ENCODE data around the gene KCNE3.

KCNE3 gene

GRCh38 chr11:74438681-74439080 is 28.7 kb downstream of the KCNE3 start:
- H3K4me3 ChIP-seq (ENCODE audit: control insufficient read depth, low read depth, low read length), result no peak overlapping the region
- DNase-seq (ENCODE audit: low read depth), result no peak
- TF ChIP-seq, protein P1, sequence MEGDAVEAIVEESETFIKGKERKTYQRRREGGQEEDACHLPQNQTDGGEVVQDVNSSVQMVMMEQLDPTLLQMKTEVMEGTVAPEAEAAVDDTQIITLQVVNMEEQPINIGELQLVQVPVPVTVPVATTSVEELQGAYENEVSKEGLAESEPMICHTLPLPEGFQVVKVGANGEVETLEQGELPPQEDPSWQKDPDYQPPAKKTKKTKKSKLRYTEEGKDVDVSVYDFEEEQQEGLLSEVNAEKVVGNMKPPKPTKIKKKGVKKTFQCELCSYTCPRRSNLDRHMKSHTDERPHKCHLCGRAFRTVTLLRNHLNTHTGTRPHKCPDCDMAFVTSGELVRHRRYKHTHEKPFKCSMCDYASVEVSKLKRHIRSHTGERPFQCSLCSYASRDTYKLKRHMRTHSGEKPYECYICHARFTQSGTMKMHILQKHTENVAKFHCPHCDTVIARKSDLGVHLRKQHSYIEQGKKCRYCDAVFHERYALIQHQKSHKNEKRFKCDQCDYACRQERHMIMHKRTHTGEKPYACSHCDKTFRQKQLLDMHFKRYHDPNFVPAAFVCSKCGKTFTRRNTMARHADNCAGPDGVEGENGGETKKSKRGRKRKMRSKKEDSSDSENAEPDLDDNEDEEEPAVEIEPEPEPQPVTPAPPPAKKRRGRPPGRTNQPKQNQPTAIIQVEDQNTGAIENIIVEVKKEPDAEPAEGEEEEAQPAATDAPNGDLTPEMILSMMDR (IDR thresholded peaks at IDR 0.05; ENCODE audit: control insufficient read depth, insufficient read depth, low read depth, low read length, missing control alignments), result no peak

- no peak for DNase-seq (ENCODE audit: low read depth)
- TF ChIP-seq, protein P1 (IDR thresholded peaks at IDR 0.05; ENCODE audit: control insufficient read depth, insufficient read depth, low read depth, low read length, missing control alignments), result no peak
Measured at GRCh38 chr11:74437441-74438042, 29.8 kb downstream of the KCNE3 start.

DNA sequence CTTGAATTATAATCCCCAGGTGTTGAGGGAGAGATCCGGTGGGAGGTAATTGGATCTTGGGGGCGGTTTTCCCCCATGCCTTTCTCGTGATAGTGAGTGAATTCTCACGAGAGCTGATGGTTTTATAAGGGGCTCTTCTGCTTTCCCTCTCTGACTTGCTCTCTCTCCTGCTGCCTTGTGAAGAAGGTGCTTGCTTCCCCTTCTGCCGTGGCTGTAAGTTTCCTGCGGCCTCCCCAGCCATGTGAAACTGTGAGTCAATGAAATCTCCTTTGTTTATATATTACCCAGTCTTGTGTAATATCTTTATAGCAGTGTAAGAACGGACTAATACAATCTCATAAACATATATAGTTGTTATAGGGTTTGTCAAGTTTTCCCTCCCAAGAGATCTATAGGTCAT is 32.8 kb downstream of the KCNE3 start:
- H3K4me3 ChIP-seq (ENCODE audit: control insufficient read depth, low read depth, low read length), result no peak overlapping the region
- DNase-seq (ENCODE audit: low read depth), result no peak
- TF ChIP-seq, protein P1 (IDR thresholded peaks at IDR 0.05; ENCODE audit: control insufficient read depth, insufficient read depth, low read depth, low read length, missing control alignments), result no peak

More at GRCh38 chr11:74437441-74438042, 29.8 kb downstream of the KCNE3 start:
- H3K4me3 ChIP-seq (ENCODE audit: control insufficient read depth, low read depth, low read length), result no peak overlapping the region

DNA sequence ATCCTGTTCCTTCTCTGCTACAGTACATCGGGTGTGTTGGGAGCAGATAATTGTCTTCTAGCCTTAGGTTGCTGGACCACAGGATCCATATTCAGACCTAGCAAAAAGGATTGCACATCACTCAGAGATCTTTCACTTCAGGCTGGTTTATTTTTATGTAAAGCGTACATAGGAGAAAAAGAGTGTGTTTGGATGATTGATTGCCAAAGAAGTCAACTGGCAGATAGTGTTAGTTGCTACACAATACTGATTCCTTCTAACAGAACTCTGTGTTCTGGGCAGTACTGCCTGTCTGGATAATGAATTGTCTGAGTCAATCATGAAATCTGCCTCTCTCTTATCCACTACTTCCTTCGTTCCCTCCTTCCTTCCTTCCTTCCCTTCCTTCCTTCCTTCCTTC is 38.1 kb downstream of the KCNE3 start:
- DNase-seq (ENCODE audit: low read depth), result no peak
- H3K4me3 ChIP-seq (ENCODE audit: control insufficient read depth, low read depth, low read length), result no peak overlapping the region
- TF ChIP-seq, protein P1 (IDR thresholded peaks at IDR 0.05; ENCODE audit: control insufficient read depth, insufficient read depth, low read depth, low read length, missing control alignments), result no peak

DNA sequence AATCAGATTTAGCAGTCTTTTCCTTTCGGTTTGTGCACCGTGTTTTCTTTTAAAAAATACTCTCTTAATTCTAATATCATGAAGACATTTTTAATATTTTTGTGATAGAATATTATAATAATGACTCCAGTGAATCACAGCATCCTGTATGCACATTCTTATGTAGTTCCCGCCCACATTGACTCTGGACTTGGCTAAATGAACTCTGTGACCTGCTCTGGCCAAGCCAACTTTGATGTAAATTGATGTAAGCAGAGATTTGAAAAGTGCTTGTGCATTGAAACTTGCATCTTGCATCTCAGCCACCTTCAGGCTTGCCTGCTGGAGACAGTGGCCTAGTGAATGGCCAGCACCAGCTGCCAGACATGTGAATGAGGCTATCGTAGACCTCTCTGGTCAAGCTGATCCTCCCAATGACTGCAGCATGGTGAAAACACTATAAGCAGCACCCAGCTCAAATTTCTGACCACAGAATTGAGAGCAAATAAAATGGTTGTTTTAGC is 39.9 kb downstream of the KCNE3 start:
- H3K4me3 ChIP-seq (ENCODE audit: control insufficient read depth, low read depth, low read length), result no peak overlapping the region
- DNase-seq (ENCODE audit: low read depth), result no peak
- TF ChIP-seq, protein P1 (IDR thresholded peaks at IDR 0.05; ENCODE audit: control insufficient read depth, insufficient read depth, low read depth, low read length, missing control alignments), result no peak

- no peak for DNase-seq (ENCODE audit: low read depth)
- TF ChIP-seq, protein P1 (IDR thresholded peaks at IDR 0.05; ENCODE audit: control insufficient read depth, insufficient read depth, low read depth, low read length, missing control alignments), result no peak
- H3K4me3 ChIP-seq (ENCODE audit: control insufficient read depth, low read depth, low read length), result no peak overlapping the region
Measured at GRCh38 chr11:74425100-74425499, 42.2 kb downstream of the KCNE3 start.

All from AG09309 (cell line).